HepG2 (cell line): ENCODE results near the gene KMT2B. TPM values are rescaled to one million over a fixed set of nuclear protein-coding genes. Genes with fewer than 3 reads are reported as not detected.
A peak's percentile ranks its signal among the peaks of the same experiment; 100 is the strongest.

ENCODE experiments used
- AHR ChIP-seq: IDR thresholded peaks from 2 replicates; pipeline ENCODE4 v1.6.1; 2018; ENCODE audit warnings: missing genetic modification reagents, missing compliant biosample characterization
- ARHGAP35 ChIP-seq: sonication (generic); formaldehyde crosslinking; IDR thresholded peaks from 2 replicates; pipeline ENCODE4 v1.9.0; 2022; ENCODE audit warnings: mild to moderate bottlenecking, inconsistent platforms, moderate library complexity, missing genetic modification reagents, borderline replicate concordance
- ATF1 ChIP-seq: IDR thresholded peaks from 2 replicates; pipeline ENCODE4 v1.6.1; 2016; ENCODE audit warnings: mild to moderate bottlenecking, control low read depth
- E2F5 ChIP-seq: sonication (generic); formaldehyde crosslinking; conservative IDR thresholded peaks from 2 replicates; pipeline ENCODE4 v1.4.0; 2020; ENCODE audit warnings: missing genetic modification reagents
- GFI1 ChIP-seq: sonication (generic); formaldehyde crosslinking; IDR thresholded peaks from 2 replicates; pipeline ENCODE4 v1.5.0; 2020; ENCODE audit warnings: missing genetic modification reagents, mild to moderate bottlenecking, borderline replicate concordance
- KLF9 ChIP-seq: IDR thresholded peaks from 2 replicates; pipeline ENCODE4 v1.6.1; 2016; ENCODE audit warnings: low read depth
- NAIF1 ChIP-seq: sonication (generic); formaldehyde crosslinking; IDR thresholded peaks from 2 replicates; pipeline ENCODE4 v1.5.0; 2020; ENCODE audit warnings: mild to moderate bottlenecking, missing genetic modification reagents, borderline replicate concordance
- NBN ChIP-seq: fragments of 450-650 bp; conservative IDR thresholded peaks from 2 replicates; pipeline ENCODE4 v1.6.1; 2017
- NFIB ChIP-seq: sonication (generic); formaldehyde crosslinking; IDR thresholded peaks from 2 replicates; pipeline ENCODE4 v1.9.0; 2021; ENCODE audit warnings: missing genetic modification reagents, mild to moderate bottlenecking, borderline replicate concordance
- NFYC ChIP-seq: IDR thresholded peaks from 2 replicates; pipeline ENCODE4 v1.6.1; 2016; ENCODE audit warnings: missing genetic modification reagents, missing compliant biosample characterization
- NR2C2 ChIP-seq: sonication (generic); formaldehyde crosslinking; IDR thresholded peaks from 2 replicates; pipeline ENCODE4 v1.4.0; 2020; ENCODE audit warnings: missing genetic modification reagents, mild to moderate bottlenecking, moderate library complexity, borderline replicate concordance
- PHF20 ChIP-seq: sonication (generic); formaldehyde crosslinking; IDR thresholded peaks from 2 replicates; pipeline ENCODE4 v1.5.0; 2020; ENCODE audit warnings: mild to moderate bottlenecking, missing genetic modification reagents
- POLR2A ChIP-seq, 2 experiments: IDR thresholded peaks; 2 replicates each; pipeline ENCODE4 v1.6.1; 2011; ENCODE audit warnings: low read depth in 2 of 2, low read length in 2 of 2, mild to moderate bottlenecking in 1 of 2, moderate library complexity in 1 of 2; ENCODE audit not compliant: insufficient read depth in 1 of 2
- SMAD9 ChIP-seq: sonication (generic); formaldehyde crosslinking; IDR thresholded peaks from 2 replicates; pipeline ENCODE4 v1.5.1; 2020; ENCODE audit warnings: mild to moderate bottlenecking, missing genetic modification reagents
- SNRNP70 ChIP-seq: fragments of 200-400 bp; formaldehyde crosslinking; IDR thresholded peaks from 2 replicates; pipeline ENCODE4 v1.6.1; 2017; ENCODE audit warnings: mild to moderate bottlenecking, low read depth, low read length, moderate library complexity
- SP5 ChIP-seq: IDR thresholded peaks from 2 replicates; pipeline ENCODE4 v1.6.1; 2016; ENCODE audit warnings: low read depth, borderline replicate concordance
- ZBTB3 ChIP-seq: sonication (generic); formaldehyde crosslinking; IDR thresholded peaks from 2 replicates; pipeline ENCODE4 v1.4.0; 2020; ENCODE audit warnings: low read depth, mild to moderate bottlenecking, moderate library complexity, missing genetic modification reagents, borderline replicate concordance
- ZMYM4 ChIP-seq: sonication (generic); formaldehyde crosslinking; IDR thresholded peaks from 2 replicates; pipeline ENCODE4 v1.8.1; 2023; ENCODE audit warnings: mild to moderate bottlenecking, missing genetic modification reagents
- ZNF550 ChIP-seq: sonication (generic); formaldehyde crosslinking; IDR thresholded peaks from 2 replicates; pipeline ENCODE4 v1.4.0; 2020; ENCODE audit warnings: mild to moderate bottlenecking, missing genetic modification reagents, borderline replicate concordance
- ZNF75D ChIP-seq: sonication (generic); formaldehyde crosslinking; IDR thresholded peaks from 2 replicates; pipeline ENCODE4 v1.8.1; 2023; ENCODE audit warnings: missing genetic modification reagents, mild to moderate bottlenecking, borderline replicate concordance
- ZNF883 ChIP-seq: sonication (generic); formaldehyde crosslinking; IDR thresholded peaks from 2 replicates; pipeline ENCODE4 v1.5.1; 2020; ENCODE audit warnings: mild to moderate bottlenecking, missing genetic modification reagents; ENCODE audit errors: not compliant biosample characterization
- polyA plus RNA-seq, 8 experiments: library from polyadenylated mRNA; depleted of rRNA in 3 of 8; stranded (reverse) in 7 of 8; unstranded in 1 of 8; fragments of >200 nt; fragmentation: Illumina TruSeq in 4 of 8; extraction: Trizol in 4 of 8; gene quantifications; 2 replicates each; pipeline versions ENCODE4 v1.2.1 to v1.2.3, GENCODE V29; 2011 to 2016; ENCODE audit warnings: low read depth in 4 of 8, missing spikeins in 1 of 8, mixed read lengths in 1 of 8; ENCODE audit not compliant: insufficient read depth in 1 of 8
- total RNA-seq, 5 experiments: library from RNA; depleted of rRNA; stranded (reverse); fragments of >200 nt; fragmentation: Illumina TruSeq; extraction: Trizol; gene quantifications; 2 replicates each; pipeline ENCODE4 v1.2.3, GENCODE V29; 2016; ENCODE audit warnings: low read depth in 1 of 5
- TF ChIP-seq, protein P1 (sequence below): IDR thresholded peaks from 2 replicates; pipeline ENCODE4 v1.6.1; 2016; ENCODE audit warnings: low read depth
- TF ChIP-seq, protein P2 (sequence below): sonication (generic); formaldehyde crosslinking; IDR thresholded peaks from 2 replicates; pipeline ENCODE4 v1.4.0; 2020; ENCODE audit warnings: missing genetic modification reagents

KMT2B gene
- total and polyA plus RNA-seq, 2 of the 13 experiments (the other 11 are each of a cell fraction or from before 2014, with no cell fraction given), result 6.2 to 16.9 TPM

- TF ChIP-seq, protein P1, sequence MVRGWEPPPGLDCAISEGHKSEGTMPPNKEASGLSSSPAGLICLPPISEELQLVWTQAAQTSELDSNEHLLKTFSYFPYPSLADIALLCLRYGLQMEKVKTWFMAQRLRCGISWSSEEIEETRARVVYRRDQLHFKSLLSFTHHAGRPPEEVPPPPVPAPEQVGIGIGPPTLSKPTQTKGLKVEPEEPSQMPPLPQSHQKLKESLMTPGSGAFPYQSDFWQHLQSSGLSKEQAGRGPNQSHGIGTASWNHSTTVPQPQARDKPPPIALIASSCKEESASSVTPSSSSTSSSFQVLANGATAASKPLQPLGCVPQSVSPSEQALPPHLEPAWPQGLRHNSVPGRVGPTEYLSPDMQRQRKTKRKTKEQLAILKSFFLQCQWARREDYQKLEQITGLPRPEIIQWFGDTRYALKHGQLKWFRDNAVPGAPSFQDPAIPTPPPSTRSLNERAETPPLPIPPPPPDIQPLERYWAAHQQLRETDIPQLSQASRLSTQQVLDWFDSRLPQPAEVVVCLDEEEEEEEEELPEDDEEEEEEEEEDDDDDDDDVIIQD (CRISPR knock-in tag), result 0 out of 2 replicates have a peak, but pooled peaks have one; percentile 15
- TF ChIP-seq SMAD9 (CRISPR knock-in tag) (no peak), PHF20 (CRISPR knock-in tag) (peak; percentile 20; the same call in 1 of the 2 replicates), SP5 (CRISPR knock-in tag) (0 out of 2 replicates have a peak, but pooled peaks have one; percentile 14), NFIB (no peak), ATF1 (no peak), POLR2A (IDR thresholded peaks at IDR 0.05; ENCODE audit: insufficient read depth in 1 of 2, low read depth in 2 of 2, low read length in 2 of 2) (peak; percentile 73 to 90), ZNF550 (0 out of 2 replicates have a peak, but pooled peaks have one; percentile 35), ZNF883 (CRISPR knock-in tag) (peak; percentile 53), AHR (peak; percentile 25; the same call in 1 of the 2 replicates), NAIF1 (CRISPR knock-in tag) (0 out of 2 replicates have a peak, but pooled peaks have one; percentile 63), ARHGAP35 (CRISPR knock-in tag) (peak; percentile 77; the same call in 1 of the 2 replicates), ZNF75D (CRISPR knock-in tag) (no peak), SNRNP70 (no peak), E2F5 (CRISPR knock-in tag) (peak; percentile 59; the same call in 1 of the 2 replicates), NBN (no peak), KLF9 (CRISPR knock-in tag) (no peak), NFYC (peak; percentile 87), GFI1 (CRISPR knock-in tag) (peak; percentile 21; the same call in 1 of the 2 replicates), NR2C2 (no peak), ZBTB3 (CRISPR knock-in tag) (no peak), ZMYM4 (CRISPR knock-in tag) (peak; percentile 63)
- TF ChIP-seq, protein P2, sequence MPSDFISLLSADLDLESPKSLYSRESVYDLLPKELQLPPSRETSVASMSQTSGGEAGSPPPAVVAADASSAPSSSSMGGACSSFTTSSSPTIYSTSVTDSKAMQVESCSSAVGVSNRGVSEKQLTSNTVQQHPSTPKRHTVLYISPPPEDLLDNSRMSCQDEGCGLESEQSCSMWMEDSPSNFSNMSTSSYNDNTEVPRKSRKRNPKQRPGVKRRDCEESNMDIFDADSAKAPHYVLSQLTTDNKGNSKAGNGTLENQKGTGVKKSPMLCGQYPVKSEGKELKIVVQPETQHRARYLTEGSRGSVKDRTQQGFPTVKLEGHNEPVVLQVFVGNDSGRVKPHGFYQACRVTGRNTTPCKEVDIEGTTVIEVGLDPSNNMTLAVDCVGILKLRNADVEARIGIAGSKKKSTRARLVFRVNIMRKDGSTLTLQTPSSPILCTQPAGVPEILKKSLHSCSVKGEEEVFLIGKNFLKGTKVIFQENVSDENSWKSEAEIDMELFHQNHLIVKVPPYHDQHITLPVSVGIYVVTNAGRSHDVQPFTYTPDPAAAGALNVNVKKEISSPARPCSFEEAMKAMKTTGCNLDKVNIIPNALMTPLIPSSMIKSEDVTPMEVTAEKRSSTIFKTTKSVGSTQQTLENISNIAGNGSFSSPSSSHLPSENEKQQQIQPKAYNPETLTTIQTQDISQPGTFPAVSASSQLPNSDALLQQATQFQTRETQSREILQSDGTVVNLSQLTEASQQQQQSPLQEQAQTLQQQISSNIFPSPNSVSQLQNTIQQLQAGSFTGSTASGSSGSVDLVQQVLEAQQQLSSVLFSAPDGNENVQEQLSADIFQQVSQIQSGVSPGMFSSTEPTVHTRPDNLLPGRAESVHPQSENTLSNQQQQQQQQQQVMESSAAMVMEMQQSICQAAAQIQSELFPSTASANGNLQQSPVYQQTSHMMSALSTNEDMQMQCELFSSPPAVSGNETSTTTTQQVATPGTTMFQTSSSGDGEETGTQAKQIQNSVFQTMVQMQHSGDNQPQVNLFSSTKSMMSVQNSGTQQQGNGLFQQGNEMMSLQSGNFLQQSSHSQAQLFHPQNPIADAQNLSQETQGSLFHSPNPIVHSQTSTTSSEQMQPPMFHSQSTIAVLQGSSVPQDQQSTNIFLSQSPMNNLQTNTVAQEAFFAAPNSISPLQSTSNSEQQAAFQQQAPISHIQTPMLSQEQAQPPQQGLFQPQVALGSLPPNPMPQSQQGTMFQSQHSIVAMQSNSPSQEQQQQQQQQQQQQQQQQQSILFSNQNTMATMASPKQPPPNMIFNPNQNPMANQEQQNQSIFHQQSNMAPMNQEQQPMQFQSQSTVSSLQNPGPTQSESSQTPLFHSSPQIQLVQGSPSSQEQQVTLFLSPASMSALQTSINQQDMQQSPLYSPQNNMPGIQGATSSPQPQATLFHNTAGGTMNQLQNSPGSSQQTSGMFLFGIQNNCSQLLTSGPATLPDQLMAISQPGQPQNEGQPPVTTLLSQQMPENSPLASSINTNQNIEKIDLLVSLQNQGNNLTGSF (CRISPR knock-in tag), result no peak
Measured at GRCh38 chr19:35740423-35741202, 22.8 kb downstream of the KMT2B start (continued).
